Measurements from ENCODE around the gene ARL17B.
"Not testable (repeated sequence)": the region's sequence is repeated elsewhere in the genome, so short reads cannot be mapped to it uniquely, and the experiment has no call there.

The ARL17B gene

GRCh38 chr17:46290906-46291546 is 70.5 kb downstream of the ARL17B start:
- H3K27ac ChIP-seq (ENCODE audit: low read depth, low read length); H3K79me1 ChIP-seq (ENCODE audit: low read length); H3K4me2 ChIP-seq (ENCODE audit: low read length); H3K14ac ChIP-seq (ENCODE audit: low read length); H4K12ac ChIP-seq (ENCODE audit: low read depth, low read length); H3K79me2 ChIP-seq (ENCODE audit: control insufficient read depth, insufficient read depth, low read length, poor library complexity); H4K8ac ChIP-seq (ENCODE audit: low read depth, low read length); H3K18ac ChIP-seq (ENCODE audit: low read length); H3K4me1 ChIP-seq (ENCODE audit: control insufficient read depth in 1 of 2, insufficient read depth in 2 of 2, low read length in 2 of 2); H4K91ac ChIP-seq (ENCODE audit: low read depth, low read length); H3K9ac ChIP-seq (ENCODE audit: low read length); H3K4ac ChIP-seq (ENCODE audit: low read depth, low read length); H2BK120ac ChIP-seq (ENCODE audit: insufficient read depth, low read length, poor library complexity); H3K4me3 ChIP-seq (ENCODE audit: low read depth, low read length); H2AFZ ChIP-seq (ENCODE audit: insufficient read depth, low read length, poor library complexity); H3K9me3 ChIP-seq (ENCODE audit: insufficient read depth, low read depth, low read length); H3K36me3 ChIP-seq (ENCODE audit: control insufficient read depth in 1 of 2, insufficient read depth in 2 of 2, low read length in 2 of 2); H2AK5ac ChIP-seq (ENCODE audit: low read length); H3K27me3 ChIP-seq (ENCODE audit: insufficient read depth, low read length); H2BK5ac ChIP-seq (ENCODE audit: low read depth, low read length, poor library complexity); DNase-seq; H3K23ac ChIP-seq (ENCODE audit: low read length); H2BK12ac ChIP-seq (ENCODE audit: low read length): not testable (repeated sequence)
- WGBS (ENCODE audit: extremely low coverage, insufficient coverage, insufficient read length): no CpG with 5 or more reads among the region's 4 CpGs

- H3K4me2 ChIP-seq (ENCODE audit: low read length); H3K79me1 ChIP-seq (ENCODE audit: low read length); H4K91ac ChIP-seq (ENCODE audit: low read depth, low read length); H3K23ac ChIP-seq (ENCODE audit: low read length); H3K27me3 ChIP-seq (ENCODE audit: insufficient read depth, low read length); H2BK120ac ChIP-seq (ENCODE audit: insufficient read depth, low read length, poor library complexity); H3K4me3 ChIP-seq (ENCODE audit: low read depth, low read length); H3K36me3 ChIP-seq (ENCODE audit: control insufficient read depth in 1 of 2, insufficient read depth in 2 of 2, low read length in 2 of 2); H2AFZ ChIP-seq (ENCODE audit: insufficient read depth, low read length, poor library complexity); H3K9me3 ChIP-seq (ENCODE audit: insufficient read depth, low read depth, low read length); H3K4ac ChIP-seq (ENCODE audit: low read depth, low read length); DNase-seq; H2BK5ac ChIP-seq (ENCODE audit: low read depth, low read length, poor library complexity); H3K4me1 ChIP-seq (ENCODE audit: control insufficient read depth in 1 of 2, insufficient read depth in 2 of 2, low read length in 2 of 2); H3K27ac ChIP-seq (ENCODE audit: low read depth, low read length); H2AK5ac ChIP-seq (ENCODE audit: low read length); H3K9ac ChIP-seq (ENCODE audit: low read length); H3K18ac ChIP-seq (ENCODE audit: low read length); H2BK12ac ChIP-seq (ENCODE audit: low read length); H4K12ac ChIP-seq (ENCODE audit: low read depth, low read length); H4K8ac ChIP-seq (ENCODE audit: low read depth, low read length); H3K79me2 ChIP-seq (ENCODE audit: control insufficient read depth, insufficient read depth, low read length, poor library complexity); H3K14ac ChIP-seq (ENCODE audit: low read length): not testable (repeated sequence)
- WGBS (ENCODE audit: extremely low coverage, insufficient coverage, insufficient read length): no CpG with 5 or more reads among the region's 7 CpGs
These were observed 74.0 kb downstream of the ARL17B start for GRCh38 chr17:46287587-46287986.

- H3K18ac ChIP-seq (ENCODE audit: low read length); H3K27ac ChIP-seq (ENCODE audit: low read depth, low read length); H3K4ac ChIP-seq (ENCODE audit: low read depth, low read length); H2AK5ac ChIP-seq (ENCODE audit: low read length); H3K79me2 ChIP-seq (ENCODE audit: control insufficient read depth, insufficient read depth, low read length, poor library complexity); H3K9me3 ChIP-seq (ENCODE audit: insufficient read depth, low read depth, low read length); H3K9ac ChIP-seq (ENCODE audit: low read length); H4K8ac ChIP-seq (ENCODE audit: low read depth, low read length); H3K23ac ChIP-seq (ENCODE audit: low read length); H4K12ac ChIP-seq (ENCODE audit: low read depth, low read length); H4K91ac ChIP-seq (ENCODE audit: low read depth, low read length); H3K36me3 ChIP-seq (ENCODE audit: control insufficient read depth in 1 of 2, insufficient read depth in 2 of 2, low read length in 2 of 2); H3K4me2 ChIP-seq (ENCODE audit: low read length); H3K4me1 ChIP-seq (ENCODE audit: control insufficient read depth in 1 of 2, insufficient read depth in 2 of 2, low read length in 2 of 2); H3K4me3 ChIP-seq (ENCODE audit: low read depth, low read length); H2AFZ ChIP-seq (ENCODE audit: insufficient read depth, low read length, poor library complexity); H3K79me1 ChIP-seq (ENCODE audit: low read length); H2BK12ac ChIP-seq (ENCODE audit: low read length); H2BK120ac ChIP-seq (ENCODE audit: insufficient read depth, low read length, poor library complexity); H3K27me3 ChIP-seq (ENCODE audit: insufficient read depth, low read length); H2BK5ac ChIP-seq (ENCODE audit: low read depth, low read length, poor library complexity); H3K14ac ChIP-seq (ENCODE audit: low read length): not testable (repeated sequence)
- whole genome bisulfite sequencing (ENCODE audit: extremely low coverage, insufficient coverage, insufficient read length): no CpG with 5 or more reads among the region's 3 CpGs
- peak; percentile 48 to 85 for DNase-seq
These were observed 74.8 kb downstream of the ARL17B start for GRCh38 chr17:46286764-46287221.

GRCh38 chr17:46285500-46285899 is 76.1 kb downstream of the ARL17B start:
- not testable (repeated sequence) for H4K12ac ChIP-seq (ENCODE audit: low read depth, low read length); DNase-seq; H3K9ac ChIP-seq (ENCODE audit: low read length); H3K27ac ChIP-seq (ENCODE audit: low read depth, low read length); H2AK5ac ChIP-seq (ENCODE audit: low read length); H3K18ac ChIP-seq (ENCODE audit: low read length); H4K8ac ChIP-seq (ENCODE audit: low read depth, low read length); H2BK120ac ChIP-seq (ENCODE audit: insufficient read depth, low read length, poor library complexity); H4K91ac ChIP-seq (ENCODE audit: low read depth, low read length); H3K27me3 ChIP-seq (ENCODE audit: insufficient read depth, low read length); H3K4me1 ChIP-seq (ENCODE audit: control insufficient read depth in 1 of 2, insufficient read depth in 2 of 2, low read length in 2 of 2); H3K36me3 ChIP-seq (ENCODE audit: control insufficient read depth in 1 of 2, insufficient read depth in 2 of 2, low read length in 2 of 2); H3K79me1 ChIP-seq (ENCODE audit: low read length); H2BK5ac ChIP-seq (ENCODE audit: low read depth, low read length, poor library complexity); H2AFZ ChIP-seq (ENCODE audit: insufficient read depth, low read length, poor library complexity); H3K9me3 ChIP-seq (ENCODE audit: insufficient read depth, low read depth, low read length); H3K4ac ChIP-seq (ENCODE audit: low read depth, low read length); H3K4me2 ChIP-seq (ENCODE audit: low read length); H2BK12ac ChIP-seq (ENCODE audit: low read length); H3K23ac ChIP-seq (ENCODE audit: low read length); H3K14ac ChIP-seq (ENCODE audit: low read length); H3K79me2 ChIP-seq (ENCODE audit: control insufficient read depth, insufficient read depth, low read length, poor library complexity); H3K4me3 ChIP-seq (ENCODE audit: low read depth, low read length)
- no CpG with 5 or more reads among the region's 2 CpGs for WGBS (ENCODE audit: extremely low coverage, insufficient coverage, insufficient read length)
